ENCODE measurements around the gene MEGF6. TPM values are rescaled to one million over a fixed set of nuclear protein-coding genes. Genes with fewer than 3 reads are reported as not detected.
A peak's percentile ranks its signal among the peaks of the same experiment; 100 is the strongest.

Gene MEGF6
- total RNA-seq, 1 donor from 2014 or later = 9.5 TPM

GRCh38 chr1:3614755-3615742 lies 3.7 kb upstream of the MEGF6 start:
- no peak for DNase-seq
- no peaks in the 10 kb centered on the region for H3K36me3 ChIP-seq
- H3K4me1 ChIP-seq = peaks cover 28% of the 10 kb centered on the region
- H3K4me3 ChIP-seq = no peak overlapping the region
- H3K27ac ChIP-seq (replicated peaks) = no peak overlapping the region
- TF ChIP-seq, protein P1, sequence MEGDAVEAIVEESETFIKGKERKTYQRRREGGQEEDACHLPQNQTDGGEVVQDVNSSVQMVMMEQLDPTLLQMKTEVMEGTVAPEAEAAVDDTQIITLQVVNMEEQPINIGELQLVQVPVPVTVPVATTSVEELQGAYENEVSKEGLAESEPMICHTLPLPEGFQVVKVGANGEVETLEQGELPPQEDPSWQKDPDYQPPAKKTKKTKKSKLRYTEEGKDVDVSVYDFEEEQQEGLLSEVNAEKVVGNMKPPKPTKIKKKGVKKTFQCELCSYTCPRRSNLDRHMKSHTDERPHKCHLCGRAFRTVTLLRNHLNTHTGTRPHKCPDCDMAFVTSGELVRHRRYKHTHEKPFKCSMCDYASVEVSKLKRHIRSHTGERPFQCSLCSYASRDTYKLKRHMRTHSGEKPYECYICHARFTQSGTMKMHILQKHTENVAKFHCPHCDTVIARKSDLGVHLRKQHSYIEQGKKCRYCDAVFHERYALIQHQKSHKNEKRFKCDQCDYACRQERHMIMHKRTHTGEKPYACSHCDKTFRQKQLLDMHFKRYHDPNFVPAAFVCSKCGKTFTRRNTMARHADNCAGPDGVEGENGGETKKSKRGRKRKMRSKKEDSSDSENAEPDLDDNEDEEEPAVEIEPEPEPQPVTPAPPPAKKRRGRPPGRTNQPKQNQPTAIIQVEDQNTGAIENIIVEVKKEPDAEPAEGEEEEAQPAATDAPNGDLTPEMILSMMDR (IDR thresholded peaks at IDR 0.05; ENCODE audit: borderline replicate concordance) = peak; percentile 65
- H3K9me3 ChIP-seq (replicated peaks) = no peaks in the 10 kb centered on the region
- intact Hi-C loops (cut with micrococcal nuclease) = no loop called here
- H3K27me3 ChIP-seq (ENCODE audit: low read depth) = peaks cover 62% of the 10 kb centered on the region

GRCh38 chr1:3612123-3612522 lies 815 bp upstream of the MEGF6 start:
- peaks cover 18% of the 10 kb centered on the region for H3K4me1 ChIP-seq
- H3K27ac ChIP-seq (replicated peaks) = no peak overlapping the region
- no peaks in the 10 kb centered on the region for H3K36me3 ChIP-seq
- intact Hi-C loops (cut with micrococcal nuclease) = no loop called here
- H3K4me3 ChIP-seq = peak overlapping the region; percentile 60
- TF ChIP-seq, protein P1 (IDR thresholded peaks at IDR 0.05; ENCODE audit: borderline replicate concordance) = no peak
- DNase-seq = no peak
- H3K27me3 ChIP-seq (ENCODE audit: low read depth) = peaks cover 90% of the 10 kb centered on the region
- H3K9me3 ChIP-seq (replicated peaks) = no peaks in the 10 kb centered on the region

DNA sequence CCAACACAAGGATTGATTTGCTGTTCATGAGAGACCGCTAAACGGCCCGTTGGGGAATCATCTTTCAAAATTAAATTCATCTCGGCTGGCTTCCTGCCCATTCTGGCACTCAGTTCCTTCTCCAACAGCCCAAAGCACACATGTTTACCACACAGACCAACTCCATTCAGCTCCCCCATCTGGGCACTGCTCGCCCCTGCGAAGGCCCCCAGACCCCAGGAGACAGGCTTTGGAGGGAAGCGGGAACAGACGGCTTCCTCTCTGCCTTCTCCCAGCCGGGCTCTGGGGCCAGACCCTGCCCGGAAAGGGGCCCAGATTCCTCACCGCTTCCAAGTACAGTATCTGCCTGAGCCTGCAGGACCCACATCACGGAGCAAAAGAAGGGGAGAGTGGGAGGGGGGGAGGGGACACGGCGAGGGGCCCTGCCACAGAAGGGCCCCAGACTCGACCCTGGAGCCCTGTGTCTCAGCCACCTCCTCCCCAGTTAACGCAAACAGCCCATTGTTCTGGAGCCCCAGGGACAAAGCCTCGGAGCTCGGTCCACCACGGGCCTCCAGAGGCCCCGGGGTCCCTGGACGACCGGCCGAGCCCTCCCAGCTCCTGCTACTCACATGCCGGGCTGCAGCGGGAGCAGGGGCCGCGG lies 660 bp downstream of the MEGF6 start:
- Histone ChIP-seq H3K27ac (replicated peaks) (no peak overlapping the region), H3K4me3 (peak overlapping the region; percentile 60), H3K27me3 (ENCODE audit: low read depth) (peaks cover 95% of the 10 kb centered on the region), H3K9me3 (replicated peaks) (no peaks in the 10 kb centered on the region), H3K4me1 (peaks cover 18% of the 10 kb centered on the region), H3K36me3 (no peaks in the 10 kb centered on the region)
- DNase-seq = no peak
- intact Hi-C loops (cut with micrococcal nuclease) = no loop called here
- TF ChIP-seq, protein P1 (IDR thresholded peaks at IDR 0.05; ENCODE audit: borderline replicate concordance) = no peak

GRCh38 chr1:3609769-3610526 lies 1.4 kb downstream of the MEGF6 start:
- H3K27me3 ChIP-seq (ENCODE audit: low read depth) = peaks cover 92% of the 10 kb centered on the region
- no peaks in the 10 kb centered on the region for H3K36me3 ChIP-seq
- no peak overlapping the region for H3K27ac ChIP-seq (replicated peaks)
- H3K4me1 ChIP-seq = peaks cover 18% of the 10 kb centered on the region
- no peaks in the 10 kb centered on the region for H3K9me3 ChIP-seq (replicated peaks)
- no peak for DNase-seq
- TF ChIP-seq, protein P1 (IDR thresholded peaks at IDR 0.05; ENCODE audit: borderline replicate concordance) = no peak
- intact Hi-C loops (cut with micrococcal nuclease) = no loop called here
- H3K4me3 ChIP-seq = peak overlapping the region; percentile 60
